GM23338 (cell line): Measurements from ENCODE around the gene ATG9B.

Source experiments
- CREB1 ChIP-seq: fragments of 250-450 bp; sonication (Bioruptor Pico); IDR thresholded peaks from 2 replicates; pipeline ENCODE4 v1.5.0; 2020; ENCODE audit warnings: low read depth, mild to moderate bottlenecking, moderate library complexity
- EZH2 ChIP-seq: fragments of 200-600 bp; sonication (generic); IDR thresholded peaks from one replicate; pipeline ENCODE4 v1.8.0; 2017; ENCODE audit warnings: antibody characterized with exemption, mild to moderate bottlenecking, low read depth; ENCODE audit not compliant: unreplicated experiment
- EZH2phosphoT487 ChIP-seq: fragments of 200-600 bp; sonication (generic); IDR thresholded peaks from one replicate; pipeline ENCODE4 v1.8.1; 2018; ENCODE audit warnings: antibody characterized with exemption; ENCODE audit not compliant: unreplicated experiment
- TF ChIP-seq, protein P1 (sequence below), 2 experiments: fragments of 200-600 bp in 1 of 2; sonication (generic) in 1 of 2; conservative IDR thresholded peaks; 2 replicates each; pipeline versions ENCODE4 v1.5.1 to v1.6.1; 2016 to 2017; ENCODE audit warnings: antibody characterized with exemption in 2 of 2, low read depth in 2 of 2, mild to moderate bottlenecking in 2 of 2, moderate library complexity in 1 of 2
- TF ChIP-seq, protein P2 (sequence below): IDR thresholded peaks from one replicate; pipeline ENCODE4 v1.6.1; 2018; ENCODE audit warnings: antibody characterized with exemption; ENCODE audit not compliant: unreplicated experiment

DNA sequence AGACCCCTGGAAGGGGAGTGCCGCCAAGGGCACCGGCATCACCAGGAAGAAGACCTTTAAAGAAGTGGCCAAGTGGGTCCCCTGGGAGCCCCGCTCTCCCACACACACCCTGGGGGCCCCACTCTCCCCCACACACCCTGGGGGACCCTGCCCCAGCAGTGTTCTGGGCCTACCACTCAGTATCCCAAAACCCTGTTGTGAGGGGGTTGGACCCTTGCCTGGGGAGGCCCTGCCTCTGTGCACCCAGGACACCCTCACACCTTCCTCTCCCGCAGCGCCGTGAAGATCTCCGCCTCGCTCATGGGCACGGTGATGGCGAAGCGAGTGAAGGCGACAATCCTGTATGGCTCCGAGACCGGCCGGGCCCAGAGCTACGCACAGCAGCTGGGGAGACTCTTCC lies 22.7 kb downstream of the ATG9B start:
- TF ChIP-seq, protein P1, sequence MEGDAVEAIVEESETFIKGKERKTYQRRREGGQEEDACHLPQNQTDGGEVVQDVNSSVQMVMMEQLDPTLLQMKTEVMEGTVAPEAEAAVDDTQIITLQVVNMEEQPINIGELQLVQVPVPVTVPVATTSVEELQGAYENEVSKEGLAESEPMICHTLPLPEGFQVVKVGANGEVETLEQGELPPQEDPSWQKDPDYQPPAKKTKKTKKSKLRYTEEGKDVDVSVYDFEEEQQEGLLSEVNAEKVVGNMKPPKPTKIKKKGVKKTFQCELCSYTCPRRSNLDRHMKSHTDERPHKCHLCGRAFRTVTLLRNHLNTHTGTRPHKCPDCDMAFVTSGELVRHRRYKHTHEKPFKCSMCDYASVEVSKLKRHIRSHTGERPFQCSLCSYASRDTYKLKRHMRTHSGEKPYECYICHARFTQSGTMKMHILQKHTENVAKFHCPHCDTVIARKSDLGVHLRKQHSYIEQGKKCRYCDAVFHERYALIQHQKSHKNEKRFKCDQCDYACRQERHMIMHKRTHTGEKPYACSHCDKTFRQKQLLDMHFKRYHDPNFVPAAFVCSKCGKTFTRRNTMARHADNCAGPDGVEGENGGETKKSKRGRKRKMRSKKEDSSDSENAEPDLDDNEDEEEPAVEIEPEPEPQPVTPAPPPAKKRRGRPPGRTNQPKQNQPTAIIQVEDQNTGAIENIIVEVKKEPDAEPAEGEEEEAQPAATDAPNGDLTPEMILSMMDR (conservative IDR thresholded peaks at IDR 0.05; ENCODE audit: low read depth in 2 of 2): no peak
- TF ChIP-seq CREB1 (CRISPR knock-in tag) (no peak), EZH2phosphoT487 (no peak), EZH2 (no peak)
- TF ChIP-seq, protein P2, sequence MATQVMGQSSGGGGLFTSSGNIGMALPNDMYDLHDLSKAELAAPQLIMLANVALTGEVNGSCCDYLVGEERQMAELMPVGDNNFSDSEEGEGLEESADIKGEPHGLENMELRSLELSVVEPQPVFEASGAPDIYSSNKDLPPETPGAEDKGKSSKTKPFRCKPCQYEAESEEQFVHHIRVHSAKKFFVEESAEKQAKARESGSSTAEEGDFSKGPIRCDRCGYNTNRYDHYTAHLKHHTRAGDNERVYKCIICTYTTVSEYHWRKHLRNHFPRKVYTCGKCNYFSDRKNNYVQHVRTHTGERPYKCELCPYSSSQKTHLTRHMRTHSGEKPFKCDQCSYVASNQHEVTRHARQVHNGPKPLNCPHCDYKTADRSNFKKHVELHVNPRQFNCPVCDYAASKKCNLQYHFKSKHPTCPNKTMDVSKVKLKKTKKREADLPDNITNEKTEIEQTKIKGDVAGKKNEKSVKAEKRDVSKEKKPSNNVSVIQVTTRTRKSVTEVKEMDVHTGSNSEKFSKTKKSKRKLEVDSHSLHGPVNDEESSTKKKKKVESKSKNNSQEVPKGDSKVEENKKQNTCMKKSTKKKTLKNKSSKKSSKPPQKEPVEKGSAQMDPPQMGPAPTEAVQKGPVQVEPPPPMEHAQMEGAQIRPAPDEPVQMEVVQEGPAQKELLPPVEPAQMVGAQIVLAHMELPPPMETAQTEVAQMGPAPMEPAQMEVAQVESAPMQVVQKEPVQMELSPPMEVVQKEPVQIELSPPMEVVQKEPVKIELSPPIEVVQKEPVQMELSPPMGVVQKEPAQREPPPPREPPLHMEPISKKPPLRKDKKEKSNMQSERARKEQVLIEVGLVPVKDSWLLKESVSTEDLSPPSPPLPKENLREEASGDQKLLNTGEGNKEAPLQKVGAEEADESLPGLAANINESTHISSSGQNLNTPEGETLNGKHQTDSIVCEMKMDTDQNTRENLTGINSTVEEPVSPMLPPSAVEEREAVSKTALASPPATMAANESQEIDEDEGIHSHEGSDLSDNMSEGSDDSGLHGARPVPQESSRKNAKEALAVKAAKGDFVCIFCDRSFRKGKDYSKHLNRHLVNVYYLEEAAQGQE: no peak
